Gastroesophageal sphincter (tissue), 4 donors: ENCODE results near the gene AHCTF1. TPM values are rescaled to one million over a fixed set of nuclear protein-coding genes. Genes with fewer than 3 reads are reported as not detected.
"Not testable (repeated sequence)": the region's sequence is repeated elsewhere in the genome, so short reads cannot be mapped to it uniquely, and the experiment has no call there.

ENCODE experiments used
- ATAC-seq: fragments of 150-250 bp; one replicate; pipeline ENCODE4 v1.9.1; 2016; ENCODE audit warnings: mild to moderate bottlenecking, moderate library complexity
- H3K27ac ChIP-seq, 4 donors: fragments of 200-600 bp; sonication (generic) in 3 of 4; 1 replicate in 3 of 4; 2 replicates in 1 of 4; pipeline ENCODE4 v1.5.1; 2016 to 2019
- H3K27me3 ChIP-seq: fragments of 200-600 bp; sonication (generic); one replicate; pipeline ENCODE4 v1.5.1; 2019
- H3K36me3 ChIP-seq, 2 donors: fragments of 200-600 bp; sonication (generic); one replicate each; pipeline ENCODE4 v1.5.1; 2019; ENCODE audit warnings: control low read depth in 1 of 2
- H3K4me1 ChIP-seq, 3 donors: fragments of 200-600 bp; sonication (generic); 1 replicate in 2 of 3; 2 replicates in 1 of 3; pipeline ENCODE4 v1.5.1; 2016 to 2019; ENCODE audit warnings: control low read depth in 2 of 3
- H3K4me3 ChIP-seq, 2 donors: fragments of 200-600 bp; sonication (generic); one replicate each; pipeline ENCODE4 v1.5.1; 2019; ENCODE audit warnings: mild to moderate bottlenecking in 1 of 2, moderate library complexity in 1 of 2
- H3K9me3 ChIP-seq, 3 donors: fragments of 200-600 bp; sonication (generic); one replicate each; pipeline ENCODE4 v1.5.1; 2017 to 2019; ENCODE audit warnings: control low read depth in 2 of 3
- EP300 ChIP-seq: sonication (generic); formaldehyde crosslinking; IDR thresholded peaks from one replicate; pipeline ENCODE4 v1.6.1; 2017; ENCODE audit warnings: antibody characterized with exemption, mild to moderate bottlenecking
- POLR2A ChIP-seq, 2 donors: fragments of 450-650 bp; IDR thresholded peaks; one replicate each; pipeline ENCODE4 v1.6.1; 2017; ENCODE audit warnings: antibody characterized with exemption in 2 of 2, mild to moderate bottlenecking in 2 of 2, moderate library complexity in 1 of 2
- POLR2AphosphoS5 ChIP-seq: sonication (generic); formaldehyde crosslinking; IDR thresholded peaks from one replicate; pipeline ENCODE4 v1.6.1; 2017; ENCODE audit warnings: antibody characterized with exemption
- WGBS, 2 donors: methylation state at CpG; one replicate each; pipeline ENCODE4 v1.1.5; 2018; ENCODE audit warnings: low coverage in 1 of 2; 5-methylcytosine and 5-hydroxymethylcytosine counted together
- total RNA-seq, 4 donors: library from RNA; depleted of rRNA; stranded (reverse); fragments of >200 nt; gene quantifications; one replicate each; pipeline ENCODE4 v1.1.0, GENCODE V29; 2016
- TF ChIP-seq, protein P1 (sequence below), 4 experiments: fragments of 200-600 bp in 2 of 4; fragments of 450-650 bp in 2 of 4; sonication (generic) in 1 of 4; IDR thresholded peaks; one replicate each; pipeline ENCODE4 v1.5.1; 2017 to 2019; ENCODE audit warnings: antibody characterized with exemption in 4 of 4, mild to moderate bottlenecking in 2 of 4, moderate library complexity in 2 of 4

Gene AHCTF1
- total RNA-seq, 4 donors from 2014 or later = 37.4 to 69.6 (median 45.2) TPM

DNA sequence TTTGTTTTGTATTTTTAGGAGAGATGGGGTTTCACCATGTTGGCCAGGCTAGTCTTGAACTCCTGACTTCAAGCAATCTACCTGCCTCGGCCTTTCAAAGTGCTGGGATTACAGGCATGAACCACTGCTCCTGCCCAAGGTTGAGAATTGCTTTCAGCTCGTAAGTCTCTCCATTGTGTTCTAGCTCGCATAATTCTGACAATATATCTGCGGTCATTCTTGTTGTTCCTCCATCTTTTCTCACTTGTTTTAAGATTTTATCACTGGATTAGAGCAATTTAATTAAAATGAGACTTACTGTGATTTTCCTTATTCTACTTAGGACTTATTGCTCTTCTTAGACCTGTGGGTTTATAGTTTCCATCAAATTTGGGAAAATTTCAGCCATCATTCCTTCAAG, 102.9 kb downstream of the AHCTF1 start:
- peaks cover 0 to 8% (median 0%) of the 10 kb centered on the region in 3 donors for H3K9me3 ChIP-seq
- H3K4me1 ChIP-seq = no peaks in the 10 kb centered on the region
- no peak overlapping the region for H3K4me3 ChIP-seq
- H3K27me3 ChIP-seq = peaks cover 3% of the 10 kb centered on the region
- TF ChIP-seq EP300 (no peak), POLR2AphosphoS5 (no peak), POLR2A (IDR thresholded peaks at IDR 0.05) (no peak)
- TF ChIP-seq, protein P1, sequence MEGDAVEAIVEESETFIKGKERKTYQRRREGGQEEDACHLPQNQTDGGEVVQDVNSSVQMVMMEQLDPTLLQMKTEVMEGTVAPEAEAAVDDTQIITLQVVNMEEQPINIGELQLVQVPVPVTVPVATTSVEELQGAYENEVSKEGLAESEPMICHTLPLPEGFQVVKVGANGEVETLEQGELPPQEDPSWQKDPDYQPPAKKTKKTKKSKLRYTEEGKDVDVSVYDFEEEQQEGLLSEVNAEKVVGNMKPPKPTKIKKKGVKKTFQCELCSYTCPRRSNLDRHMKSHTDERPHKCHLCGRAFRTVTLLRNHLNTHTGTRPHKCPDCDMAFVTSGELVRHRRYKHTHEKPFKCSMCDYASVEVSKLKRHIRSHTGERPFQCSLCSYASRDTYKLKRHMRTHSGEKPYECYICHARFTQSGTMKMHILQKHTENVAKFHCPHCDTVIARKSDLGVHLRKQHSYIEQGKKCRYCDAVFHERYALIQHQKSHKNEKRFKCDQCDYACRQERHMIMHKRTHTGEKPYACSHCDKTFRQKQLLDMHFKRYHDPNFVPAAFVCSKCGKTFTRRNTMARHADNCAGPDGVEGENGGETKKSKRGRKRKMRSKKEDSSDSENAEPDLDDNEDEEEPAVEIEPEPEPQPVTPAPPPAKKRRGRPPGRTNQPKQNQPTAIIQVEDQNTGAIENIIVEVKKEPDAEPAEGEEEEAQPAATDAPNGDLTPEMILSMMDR (IDR thresholded peaks at IDR 0.05) = no peak
- H3K36me3 ChIP-seq = no peaks in the 10 kb centered on the region
- WGBS, 2 donors = 93 to 95% methylated on average over 3 of the region's 4 CpGs
- ATAC-seq = no peak
- no peak overlapping the region for H3K27ac ChIP-seq

DNA sequence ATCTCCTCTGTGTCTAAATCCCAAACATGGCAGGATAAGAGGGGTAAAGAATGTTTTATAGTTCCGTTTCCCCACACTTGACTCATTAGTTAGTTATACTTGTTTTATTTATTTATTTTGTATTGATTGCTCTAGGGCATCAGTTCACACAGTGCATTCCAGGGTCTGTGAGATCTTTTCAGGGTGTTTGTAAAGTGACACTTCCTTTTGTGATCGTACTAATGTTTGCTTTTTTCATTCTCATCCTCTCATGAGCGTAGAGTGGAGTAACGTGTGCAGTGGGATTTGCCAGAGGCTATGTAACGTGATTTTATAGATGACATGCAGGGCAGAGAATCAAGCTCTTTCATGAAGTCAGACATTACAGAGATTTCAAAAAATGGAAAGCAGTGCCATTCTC, 104.4 kb downstream of the AHCTF1 start:
- ATAC-seq = no peak
- H3K4me3 ChIP-seq = no peak overlapping the region
- no peaks in the 10 kb centered on the region for H3K4me1 ChIP-seq
- peaks cover 3% of the 10 kb centered on the region for H3K27me3 ChIP-seq
- H3K36me3 ChIP-seq = no peaks in the 10 kb centered on the region
- TF ChIP-seq, protein P1 (IDR thresholded peaks at IDR 0.05) = no peak
- H3K27ac ChIP-seq = no peak overlapping the region
- H3K9me3 ChIP-seq = peaks cover 0 to 8% (median 0%) of the 10 kb centered on the region in 3 donors
- 54 to 77% methylated on average over 4 to 5 of the region's 5 CpGs for WGBS, 2 donors

DNA sequence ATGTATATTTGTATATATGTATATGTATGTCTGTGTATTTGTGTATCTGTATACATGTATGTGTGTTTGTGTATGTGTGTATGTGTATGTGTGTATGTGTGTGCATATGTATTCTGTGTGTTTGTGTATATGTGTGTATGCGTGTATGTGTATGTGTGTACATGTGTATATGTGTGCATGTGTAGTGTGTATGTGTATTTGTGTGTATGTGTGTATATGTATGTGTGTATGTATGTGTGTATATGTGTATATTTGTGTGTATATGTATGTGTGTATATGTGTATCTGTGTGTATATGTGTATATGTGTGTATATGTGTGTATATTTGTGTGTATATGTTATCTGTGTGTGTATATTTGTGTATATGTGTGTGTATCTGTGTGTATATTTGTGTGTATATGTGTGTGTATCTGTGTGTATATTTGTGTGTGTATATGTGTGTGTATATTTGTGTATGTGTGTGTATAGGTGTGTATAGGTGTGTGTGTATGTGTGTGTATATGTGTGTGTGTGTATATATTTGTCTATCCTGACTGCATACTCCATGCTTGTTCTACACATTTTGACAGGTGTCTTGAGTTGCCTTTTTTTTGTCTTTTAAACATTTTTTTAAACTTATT, 106.1 kb downstream of the AHCTF1 start:
- WGBS, 2 donors = 41 to 80% methylated on average over 1 of the region's 1 CpG
- H3K9me3 ChIP-seq = peaks cover 0 to 8% (median 0%) of the 10 kb centered on the region in 3 donors
- ATAC-seq = no peak

DNA sequence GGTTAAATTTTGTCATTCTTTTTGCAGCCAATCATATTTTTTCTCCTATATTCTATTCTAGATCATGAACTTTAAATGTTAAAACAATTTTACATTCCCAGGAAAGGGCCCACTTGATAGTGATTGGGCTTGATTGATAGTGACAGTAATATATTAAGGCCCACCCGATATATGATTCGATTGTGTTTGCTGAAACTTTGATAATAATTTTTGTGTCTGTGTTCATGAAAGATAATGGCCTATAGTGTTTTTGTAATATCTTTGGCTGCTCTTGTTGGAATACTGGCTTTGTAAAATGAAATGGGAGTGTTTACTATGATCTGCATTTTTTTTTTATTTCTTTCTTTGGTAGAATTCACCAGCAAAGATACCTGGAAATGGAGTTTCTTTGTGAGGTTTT, 107.2 kb downstream of the AHCTF1 start:
- no peak overlapping the region for H3K27ac ChIP-seq
- 63 to 76% methylated on average over 2 of the region's 2 CpGs for WGBS, 2 donors
- TF ChIP-seq EP300 = no peak
- TF ChIP-seq POLR2A (IDR thresholded peaks at IDR 0.05) = no peak
- TF ChIP-seq POLR2AphosphoS5 = no peak
- TF ChIP-seq, protein P1 (IDR thresholded peaks at IDR 0.05) = no peak
- H3K4me1 ChIP-seq = no peaks in the 10 kb centered on the region
- no peaks in the 10 kb centered on the region for H3K36me3 ChIP-seq
- no peaks in the 10 kb centered on the region for H3K27me3 ChIP-seq
- H3K4me3 ChIP-seq = no peak overlapping the region
- H3K9me3 ChIP-seq = peaks cover 0 to 8% (median 0%) of the 10 kb centered on the region in 3 donors
- ATAC-seq = no peak

More for the DNA sequence above, 106.1 kb downstream of the AHCTF1 start:
- H3K4me1 ChIP-seq = no peaks in the 10 kb centered on the region
- H3K4me3 ChIP-seq = no peak overlapping the region
- TF ChIP-seq POLR2A (IDR thresholded peaks at IDR 0.05) (no peak), POLR2AphosphoS5 (no peak), EP300 (no peak)
- TF ChIP-seq, protein P1 (IDR thresholded peaks at IDR 0.05) = no peak
- H3K27me3 ChIP-seq = peaks cover 3% of the 10 kb centered on the region
- H3K36me3 ChIP-seq = no peaks in the 10 kb centered on the region
- no peak overlapping the region for H3K27ac ChIP-seq

DNA sequence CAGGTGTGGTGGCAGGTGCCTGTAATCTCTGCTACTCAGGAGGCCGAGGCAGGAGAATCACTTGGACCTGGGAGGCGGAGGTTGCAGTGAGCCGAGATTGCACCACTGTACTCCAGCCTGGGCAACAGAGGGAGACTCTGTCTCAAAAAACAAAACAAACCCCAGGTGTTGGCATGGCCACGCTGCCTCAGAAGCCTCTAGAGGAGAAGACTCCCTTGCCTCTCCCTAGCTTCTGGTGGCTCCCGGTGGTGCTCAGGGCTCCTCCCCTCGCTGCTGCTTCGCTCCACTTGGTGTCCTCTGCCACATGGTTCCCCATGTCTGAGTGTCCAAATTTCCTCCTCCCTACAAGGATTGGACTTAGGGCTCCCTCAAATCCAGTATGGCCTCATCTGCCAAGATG, 109.6 kb downstream of the AHCTF1 start:
- not testable (repeated sequence) for H3K27me3 ChIP-seq, H3K27ac ChIP-seq, H3K9me3 ChIP-seq, H3K4me1 ChIP-seq, H3K36me3 ChIP-seq, H3K4me3 ChIP-seq, ATAC-seq
- WGBS, 2 donors = 89 to 100% methylated on average over 1 to 7 of the region's 7 CpGs
